Measurements from ENCODE around the gene SURF2.

DNA sequence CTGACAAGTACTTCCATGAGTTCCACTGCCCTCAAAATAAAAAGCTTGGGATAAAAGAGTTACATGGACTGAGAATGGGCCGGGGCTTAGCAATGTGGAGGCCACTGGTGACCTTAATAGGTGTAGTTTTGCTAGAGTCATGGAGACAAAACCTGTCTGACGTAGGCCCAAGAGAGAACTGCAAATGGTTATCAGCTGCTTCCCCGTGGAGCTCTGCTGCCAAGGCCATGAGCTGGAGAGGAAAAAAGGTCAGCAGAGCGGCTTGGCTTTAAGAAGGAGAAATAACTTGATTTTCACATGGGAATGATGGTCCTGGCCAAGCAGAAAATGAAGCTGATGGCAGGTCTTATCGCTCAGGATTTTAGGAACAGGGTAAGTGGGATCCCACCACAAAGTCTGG is 16.7 kb upstream of the SURF2 start:
- TF ChIP-seq, protein P1, sequence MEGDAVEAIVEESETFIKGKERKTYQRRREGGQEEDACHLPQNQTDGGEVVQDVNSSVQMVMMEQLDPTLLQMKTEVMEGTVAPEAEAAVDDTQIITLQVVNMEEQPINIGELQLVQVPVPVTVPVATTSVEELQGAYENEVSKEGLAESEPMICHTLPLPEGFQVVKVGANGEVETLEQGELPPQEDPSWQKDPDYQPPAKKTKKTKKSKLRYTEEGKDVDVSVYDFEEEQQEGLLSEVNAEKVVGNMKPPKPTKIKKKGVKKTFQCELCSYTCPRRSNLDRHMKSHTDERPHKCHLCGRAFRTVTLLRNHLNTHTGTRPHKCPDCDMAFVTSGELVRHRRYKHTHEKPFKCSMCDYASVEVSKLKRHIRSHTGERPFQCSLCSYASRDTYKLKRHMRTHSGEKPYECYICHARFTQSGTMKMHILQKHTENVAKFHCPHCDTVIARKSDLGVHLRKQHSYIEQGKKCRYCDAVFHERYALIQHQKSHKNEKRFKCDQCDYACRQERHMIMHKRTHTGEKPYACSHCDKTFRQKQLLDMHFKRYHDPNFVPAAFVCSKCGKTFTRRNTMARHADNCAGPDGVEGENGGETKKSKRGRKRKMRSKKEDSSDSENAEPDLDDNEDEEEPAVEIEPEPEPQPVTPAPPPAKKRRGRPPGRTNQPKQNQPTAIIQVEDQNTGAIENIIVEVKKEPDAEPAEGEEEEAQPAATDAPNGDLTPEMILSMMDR (conservative IDR thresholded peaks at IDR 0.05): no peak
- TF ChIP-seq ZFX (IDR thresholded peaks at IDR 0.05): no peak
